GM18520 (cell line): ENCODE data around the gene PRR7.
"Not testable (repeated sequence)": the region's sequence is repeated elsewhere in the genome, so short reads cannot be mapped to it uniquely, and the experiment has no call there.

ENCODE experiments used
- ATAC-seq: cut with Tn5 transposase; IDR thresholded peaks from one replicate; pipeline ENCODE4 v1.9.1; 2021; ENCODE audit not compliant: unreplicated experiment

Gene PRR7, protein sequence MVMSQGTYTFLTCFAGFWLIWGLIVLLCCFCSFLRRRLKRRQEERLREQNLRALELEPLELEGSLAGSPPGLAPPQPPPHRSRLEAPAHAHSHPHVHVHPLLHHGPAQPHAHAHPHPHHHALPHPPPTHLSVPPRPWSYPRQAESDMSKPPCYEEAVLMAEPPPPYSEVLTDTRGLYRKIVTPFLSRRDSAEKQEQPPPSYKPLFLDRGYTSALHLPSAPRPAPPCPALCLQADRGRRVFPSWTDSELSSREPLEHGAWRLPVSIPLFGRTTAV

DNA sequence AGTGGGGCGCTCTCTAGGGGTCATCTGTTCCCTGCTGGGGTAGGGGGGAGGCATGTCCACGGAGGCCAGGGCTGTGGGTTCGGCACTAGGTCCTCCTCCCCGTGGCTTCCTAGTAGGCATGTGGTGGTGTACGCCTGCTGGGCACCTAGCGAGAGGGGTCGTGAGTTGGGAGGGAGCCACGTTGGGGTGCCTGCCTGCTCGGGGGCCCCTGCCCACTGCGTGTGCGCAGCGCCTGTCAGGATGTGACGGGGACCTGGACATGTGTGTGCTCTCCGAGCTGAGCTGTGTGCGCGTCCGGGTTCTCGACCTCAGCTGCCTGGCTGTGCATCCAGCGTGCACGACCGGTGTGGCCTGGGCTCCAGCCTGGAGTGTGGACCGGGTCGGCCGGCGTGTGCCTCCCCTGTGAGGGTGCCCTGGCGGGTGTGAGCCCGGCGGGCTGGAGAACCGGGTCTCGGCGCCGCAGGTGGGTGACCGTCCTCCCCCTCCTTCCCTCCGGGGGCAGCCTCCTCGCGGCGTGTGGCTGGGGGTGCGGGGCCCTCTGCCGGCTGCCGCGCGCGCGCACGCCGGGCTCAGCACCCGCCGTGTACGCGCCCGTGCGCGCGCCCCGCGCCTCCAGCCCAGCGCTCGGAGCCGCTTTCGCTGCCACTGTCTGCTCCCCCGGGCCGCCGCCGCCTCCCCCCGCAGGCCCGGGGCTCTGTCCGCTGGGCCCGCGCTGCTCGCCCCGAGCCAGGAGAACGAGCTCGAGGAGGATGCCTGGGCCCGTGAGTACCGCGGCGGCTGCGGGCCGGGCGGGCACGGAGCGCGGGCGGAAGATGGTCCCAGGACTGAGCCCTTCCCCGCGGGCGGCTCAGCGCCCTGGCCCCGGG, at the start of gene PRR7:
Gene PRR7, plus strand, starts transcription at position 615 of the 866 bp plus-strand sequence. CDS start 8,254 bp downstream, outside the sequence.
- ATAC-seq = peak; percentile 36

DNA sequence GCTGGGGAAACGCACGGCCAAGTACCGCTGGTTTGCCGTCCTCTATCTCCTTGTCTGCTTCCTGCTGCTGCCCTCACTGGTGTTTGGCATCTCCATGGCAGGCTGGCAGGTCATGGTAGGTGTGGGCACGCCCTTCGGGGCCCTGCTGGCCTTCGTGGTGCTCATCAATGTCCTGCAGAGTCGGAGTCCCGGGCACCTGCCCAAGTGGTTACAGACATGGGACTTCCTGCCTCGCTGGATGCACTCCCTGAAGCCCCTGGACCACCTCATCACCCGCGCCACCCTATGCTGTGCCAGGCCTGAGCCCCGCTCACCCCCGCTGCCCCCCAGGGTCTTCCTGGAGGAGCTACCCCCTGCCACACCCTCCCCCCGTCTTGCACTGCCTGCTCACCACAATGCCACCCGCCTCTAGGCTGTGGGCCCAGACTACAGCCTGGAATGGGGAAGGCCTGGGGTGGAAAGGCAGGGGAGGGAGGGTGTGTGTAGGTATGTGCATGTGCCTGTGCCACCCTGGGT, 48.7 kb upstream of the PRR7 start:
- no peak for ATAC-seq

DNA sequence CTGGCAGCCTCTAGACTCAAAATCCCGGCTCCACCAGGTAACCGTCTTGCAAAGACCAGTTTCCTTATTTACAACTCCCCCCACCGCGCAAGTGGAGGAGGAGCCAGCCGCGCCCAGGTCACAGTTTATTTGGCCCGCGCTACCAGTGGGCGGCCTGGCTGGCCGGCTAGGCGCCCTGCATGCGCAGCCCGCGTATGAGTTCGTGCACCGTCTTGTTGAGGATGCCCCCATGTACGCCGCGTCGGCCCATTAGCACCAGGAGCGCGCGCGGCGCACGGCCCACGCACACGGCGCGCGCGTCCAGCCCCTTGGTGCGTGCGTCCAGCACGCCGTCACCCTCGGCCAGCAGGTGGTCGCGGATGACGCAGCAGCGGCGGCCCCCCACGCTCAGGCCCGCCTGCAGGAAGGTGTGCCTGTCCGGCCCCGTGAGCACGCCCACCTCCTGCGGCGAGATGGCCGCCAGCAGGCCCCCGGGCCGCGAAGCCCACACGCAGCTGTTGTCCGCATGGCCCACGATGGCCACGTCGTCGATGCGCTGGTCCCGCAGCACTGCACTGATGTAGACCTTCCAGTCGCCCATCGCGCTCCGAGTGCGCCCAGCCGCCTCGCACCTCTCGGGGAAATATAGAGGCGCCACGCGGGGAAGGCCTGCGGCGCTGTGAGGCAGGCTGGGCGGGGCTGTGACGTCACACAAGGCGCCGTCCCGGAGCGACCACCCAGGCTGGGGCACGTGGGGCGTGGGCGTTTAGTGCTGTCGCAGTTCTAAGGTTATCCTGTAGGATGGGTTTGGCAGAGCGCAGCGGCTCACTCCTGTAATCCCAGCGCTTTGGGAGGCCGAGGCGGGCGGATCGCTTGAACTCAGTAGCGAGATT, 46.4 kb upstream of the PRR7 start, which contains the start of gene PFN3:
Gene PFN3, minus strand, starts transcription at position 665 of the 872 bp plus-strand sequence. Its CDS starts 85 bp downstream, at position 580.
- ATAC-seq = no peak

DNA sequence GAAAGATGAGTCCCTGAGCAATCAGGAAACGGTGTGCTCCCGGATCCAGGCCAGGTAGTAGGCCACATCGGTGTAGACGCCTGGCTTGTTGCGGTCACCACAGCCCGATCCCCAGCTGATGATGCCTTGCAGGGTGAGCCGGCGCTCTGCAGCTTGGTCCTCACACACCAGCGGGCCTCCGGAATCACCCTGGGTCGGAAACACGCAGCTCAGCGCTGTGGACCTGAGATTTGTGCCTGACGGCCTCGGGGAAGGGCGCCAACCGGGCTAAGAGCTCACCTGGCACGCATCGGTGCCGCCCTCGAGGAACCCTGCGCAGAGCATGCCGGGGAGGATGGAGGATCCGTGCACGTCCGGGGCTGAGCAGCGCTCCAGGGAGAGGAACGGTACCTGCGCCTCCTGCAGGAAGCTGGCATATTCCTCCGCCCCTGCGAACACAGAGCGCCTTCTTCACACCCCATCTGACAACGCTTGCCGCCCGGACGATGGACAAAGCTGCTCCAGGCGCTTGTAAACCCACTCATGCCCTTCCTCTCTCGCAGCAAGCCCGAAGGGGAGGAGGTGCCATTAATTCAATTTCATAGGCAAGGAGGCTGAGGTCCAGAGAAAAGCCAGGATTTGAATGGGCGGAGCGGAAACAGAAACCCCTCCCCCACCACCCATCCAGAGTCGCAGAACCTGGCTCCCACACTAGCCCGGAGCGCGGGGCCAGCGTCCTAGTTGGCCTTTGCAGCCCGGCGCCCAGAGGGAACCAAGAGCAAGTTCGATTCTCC, 44.2 kb upstream of the PRR7 start:
- ATAC-seq = no peak

DNA sequence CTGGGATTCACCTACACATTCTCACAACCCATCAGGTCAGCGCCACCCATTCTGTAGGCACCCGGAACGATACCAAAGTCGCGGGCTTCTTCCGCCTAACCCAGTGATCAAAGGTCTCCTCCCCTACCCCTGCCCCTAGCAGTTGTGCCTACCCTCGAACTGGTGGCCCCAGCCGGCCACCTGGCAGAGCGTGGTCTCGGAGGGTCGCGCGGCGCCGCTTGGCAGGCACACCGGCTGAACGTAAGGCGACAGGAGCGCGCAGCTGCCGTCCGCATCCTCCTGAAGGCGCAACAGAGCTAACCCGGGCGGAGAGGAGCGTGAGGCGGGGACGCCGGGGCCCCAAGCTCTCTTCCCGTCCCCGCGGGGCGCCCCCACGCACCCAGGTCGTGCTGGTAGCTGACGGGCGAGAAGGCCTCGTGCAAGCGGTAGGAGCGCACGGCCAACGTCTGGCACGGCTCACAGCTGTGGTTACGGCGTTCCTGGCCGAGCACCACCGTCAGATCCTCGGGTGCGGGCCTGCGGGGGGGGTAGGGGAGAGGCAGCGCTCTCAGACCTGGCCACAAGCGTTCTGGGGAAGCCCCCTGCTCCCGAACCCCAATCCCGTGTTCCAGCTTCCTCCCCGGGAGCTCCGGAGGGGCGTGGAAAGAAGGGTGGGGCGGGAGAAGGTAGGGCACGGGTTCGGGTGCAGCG, 43.4 kb upstream of the PRR7 start:
- ATAC-seq = no peak

DNA sequence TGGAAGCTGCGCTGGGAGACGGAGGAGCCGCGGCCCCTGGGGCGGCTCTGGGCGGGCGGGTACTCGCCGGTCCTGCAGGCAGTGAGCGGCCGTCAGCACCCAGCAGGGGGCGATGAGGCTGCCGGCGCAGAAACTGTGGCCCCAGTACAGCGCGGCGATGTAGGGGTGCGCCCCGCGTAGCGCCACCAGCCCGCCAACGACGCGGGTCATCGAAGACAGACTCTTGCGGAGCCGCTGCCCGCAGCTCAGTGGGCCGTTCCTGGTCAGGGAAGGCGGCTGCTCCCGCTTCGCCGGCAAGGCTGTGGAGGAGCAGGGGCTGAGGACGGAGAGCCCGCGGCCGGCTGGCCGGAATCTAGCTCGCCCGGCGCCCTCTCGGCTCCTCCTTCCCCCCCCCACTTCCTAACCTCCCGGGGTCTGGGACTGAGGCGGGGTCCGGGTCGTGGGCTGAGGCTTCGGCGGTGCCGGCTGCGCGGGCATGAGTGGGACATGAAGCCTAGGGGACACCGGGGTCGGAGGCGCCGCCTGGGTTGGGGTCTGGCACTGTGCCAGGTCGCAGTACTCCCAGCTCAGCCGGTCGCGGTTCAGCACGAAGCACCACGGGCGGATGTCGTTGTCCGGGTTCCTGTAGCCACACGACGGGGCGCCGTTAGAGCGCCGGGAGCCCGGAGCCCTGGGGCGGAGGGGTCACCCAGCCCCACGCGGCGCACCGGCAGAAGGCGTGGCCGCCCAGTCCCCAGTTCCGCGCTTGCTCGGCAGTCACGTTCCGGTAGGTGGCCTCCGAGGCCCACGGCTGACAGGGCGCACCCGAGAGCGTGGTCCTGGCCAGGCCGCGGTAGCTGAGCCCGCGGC, 42.6 kb upstream of the PRR7 start:
- peak; percentile 70 for ATAC-seq

DNA sequence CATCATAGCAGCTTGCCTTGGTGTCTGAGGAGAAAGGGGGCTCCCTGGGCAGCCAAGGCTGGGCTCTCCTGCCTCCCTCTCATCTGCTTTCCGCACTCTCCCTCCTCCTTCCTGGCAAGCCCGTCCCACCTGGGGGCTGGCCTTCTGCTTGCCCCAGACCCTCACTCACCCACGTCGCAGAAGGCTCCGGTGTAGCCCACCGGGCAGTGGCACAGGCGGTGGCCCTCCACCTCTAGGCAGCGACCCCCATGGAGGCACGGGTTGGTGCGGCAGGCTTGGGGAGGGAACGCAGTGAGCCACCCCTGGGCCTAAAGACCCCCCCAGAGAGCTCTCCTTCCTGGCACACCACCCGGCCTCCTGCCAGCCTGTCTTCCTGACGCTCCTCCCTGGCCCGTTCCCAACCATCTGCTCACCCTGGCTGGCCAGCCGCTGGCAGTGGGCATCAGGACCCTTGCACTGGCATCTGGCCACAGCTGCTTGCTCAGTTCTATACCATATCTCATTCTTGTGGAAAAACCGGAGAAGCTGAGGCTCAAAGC, 41.9 kb upstream of the PRR7 start:
- no peak for ATAC-seq

DNA sequence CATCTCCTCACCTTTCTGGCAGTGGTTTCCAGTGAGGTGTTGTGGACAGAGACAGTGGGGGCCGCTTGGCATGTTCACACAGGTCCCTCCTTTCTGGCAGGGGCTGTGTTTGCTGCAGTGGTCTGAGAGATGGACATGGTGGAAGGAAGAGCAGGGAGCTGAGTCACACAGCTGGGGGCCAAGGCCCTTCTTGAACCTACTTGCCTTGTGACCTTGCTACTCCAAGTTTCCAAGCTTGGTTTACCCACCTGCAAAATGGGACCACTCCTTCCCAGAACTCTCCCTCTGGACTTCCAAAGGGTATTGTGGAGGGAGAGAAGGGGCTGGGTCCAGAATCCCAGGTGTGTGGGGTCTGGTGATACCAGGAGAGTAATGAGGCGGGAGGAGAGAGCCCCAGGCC, 41.3 kb upstream of the PRR7 start:
- no peak for ATAC-seq

DNA sequence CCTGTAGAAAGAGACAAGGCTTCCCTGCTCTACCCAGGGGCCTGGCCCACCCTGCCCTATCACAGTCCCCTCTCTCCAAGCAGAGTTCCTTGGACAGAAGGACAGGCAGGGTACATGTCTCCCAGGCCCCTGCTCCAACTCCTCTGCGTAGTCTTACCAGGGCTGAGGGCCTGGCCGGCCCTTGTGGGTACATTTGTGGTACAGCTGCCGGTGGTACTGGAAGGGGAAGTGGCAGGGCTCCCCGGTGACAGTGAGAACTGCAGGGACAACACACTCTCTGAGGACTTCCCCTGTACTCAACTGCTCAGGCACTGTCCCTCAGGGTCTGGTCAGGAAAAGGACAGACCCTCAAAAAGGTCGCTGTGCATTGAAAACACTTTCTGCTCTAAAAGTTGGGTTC, 40.8 kb upstream of the PRR7 start:
- no peak for ATAC-seq

DNA sequence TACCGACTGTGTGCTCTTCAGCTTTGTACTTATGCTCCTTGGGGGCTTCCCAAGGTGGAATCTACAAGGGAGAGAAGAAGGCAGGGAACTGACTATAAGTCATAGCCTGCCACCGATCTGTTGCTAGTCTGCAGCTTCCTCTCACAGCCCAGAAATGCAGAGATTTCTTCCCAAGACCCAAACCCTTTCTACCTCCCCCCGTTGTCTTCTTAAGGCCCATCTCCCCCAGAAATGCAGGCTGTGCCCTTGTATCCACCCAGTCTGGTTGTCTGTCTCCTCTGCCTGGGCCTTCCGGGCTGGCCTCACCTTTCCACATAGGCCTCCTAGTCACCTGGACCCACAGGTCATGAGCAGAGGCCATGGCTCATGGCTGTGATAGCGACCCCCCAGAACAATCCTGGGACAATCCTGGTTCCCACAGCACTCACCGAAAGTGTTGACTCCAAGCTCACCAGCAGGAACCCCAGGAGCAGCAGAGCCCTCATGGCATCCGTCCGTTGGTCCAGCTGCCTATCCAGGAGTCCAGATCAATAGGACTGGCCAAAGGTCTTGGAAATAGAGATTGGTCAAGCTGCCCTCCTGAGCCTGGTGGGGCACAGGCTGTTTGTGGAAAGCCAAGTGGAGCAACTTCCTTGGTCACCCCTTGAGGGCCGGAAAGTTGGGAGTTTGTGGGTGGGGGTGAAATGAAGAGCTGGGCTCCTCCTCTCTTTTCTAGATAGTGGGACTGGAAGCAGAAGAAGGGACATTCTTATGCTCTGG, 37.4 kb upstream of the PRR7 start, which contains the start of gene F12:
Gene F12, minus strand, starts transcription at position 522 of the 759 bp plus-strand sequence. Its CDS starts 37 bp downstream, at position 485.
- ATAC-seq = no peak

DNA sequence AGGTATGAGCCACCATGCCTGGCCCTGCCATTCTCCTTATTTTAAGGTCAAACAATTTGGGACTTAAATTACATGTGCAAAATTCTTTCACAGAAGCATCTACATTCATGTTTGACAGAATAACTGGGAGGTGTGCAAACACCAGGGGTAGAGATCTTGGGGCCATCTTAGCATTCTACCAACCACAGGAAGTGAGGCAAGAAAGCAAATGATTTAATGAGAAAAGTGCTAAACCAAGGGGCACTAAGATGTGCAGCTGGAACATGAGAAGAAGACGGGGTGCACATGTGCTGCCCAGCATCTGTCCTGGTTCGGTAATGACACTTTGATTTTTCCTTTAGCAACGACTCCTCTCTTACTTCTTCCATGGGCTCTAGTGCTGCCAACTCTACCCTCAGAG, 36.0 kb upstream of the PRR7 start:
- no peak for ATAC-seq

DNA sequence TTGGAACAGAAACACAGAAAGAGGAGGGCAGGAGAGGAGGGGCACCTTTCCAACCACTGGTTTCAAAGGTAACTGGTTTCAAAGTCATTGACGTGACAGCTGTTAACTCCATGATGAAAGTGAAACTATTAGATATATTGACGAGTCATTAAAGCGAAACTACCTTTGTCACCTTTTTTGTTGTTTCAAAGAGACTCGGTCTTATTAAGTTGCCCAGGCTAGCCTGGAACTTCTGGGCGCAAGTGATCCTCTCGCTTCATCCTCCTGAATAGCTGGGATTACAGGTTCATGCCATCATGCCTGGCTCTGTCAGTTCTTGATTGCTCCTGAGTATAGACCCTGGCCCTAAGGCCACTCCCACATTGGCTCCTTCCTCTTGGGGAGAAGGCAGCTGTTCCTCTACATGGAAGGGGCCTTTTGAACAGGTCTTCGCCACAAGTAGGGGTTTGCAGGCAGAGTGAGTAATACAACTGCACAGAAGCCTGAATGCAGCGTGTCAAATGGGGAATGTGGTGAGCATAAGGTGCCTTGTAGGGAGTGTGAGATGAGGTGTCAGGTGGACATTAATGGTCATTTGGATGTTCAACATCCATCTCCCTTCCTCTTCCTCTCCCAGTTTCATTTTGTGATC, 33.9 kb upstream of the PRR7 start:
- ATAC-seq = peak; percentile 79

DNA sequence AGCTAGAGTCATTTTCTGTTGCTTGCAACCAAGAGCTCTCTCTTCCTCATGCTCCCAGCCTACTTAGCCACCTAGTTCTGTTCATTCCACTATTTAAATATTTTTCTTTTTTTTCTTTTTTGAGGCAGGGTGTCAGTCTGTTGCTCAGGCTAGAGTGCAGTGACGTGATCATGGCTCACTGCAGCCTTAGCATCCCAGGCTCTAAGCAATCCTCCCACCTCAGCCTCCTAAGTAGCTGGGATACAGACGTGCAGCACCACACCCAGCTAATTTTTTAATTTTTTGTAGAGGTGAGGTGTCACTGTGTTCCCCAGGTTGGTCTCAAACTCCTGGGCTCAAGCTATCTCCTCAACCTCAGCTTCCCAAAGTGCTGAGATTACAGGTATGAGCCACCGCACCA, 32.1 kb upstream of the PRR7 start:
- no peak for ATAC-seq

DNA sequence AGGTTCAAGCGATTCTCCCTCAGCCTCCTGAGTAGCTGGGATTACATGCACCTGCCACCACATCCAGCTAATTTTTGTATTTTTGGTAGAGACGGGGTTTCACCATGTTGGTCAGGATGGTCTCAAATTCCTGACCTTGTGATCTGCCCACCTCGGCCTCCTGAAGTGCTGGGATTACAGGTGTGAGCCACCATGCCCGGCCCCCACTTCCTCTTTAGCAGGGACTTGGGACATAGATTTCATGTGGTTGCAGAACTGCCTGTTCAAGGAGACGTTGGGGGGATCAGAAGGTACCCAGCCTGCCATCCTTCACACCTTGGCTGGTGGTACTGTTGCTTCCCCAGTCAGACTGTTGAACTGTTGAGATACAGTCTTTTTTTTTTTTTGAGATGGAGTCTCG, 29.5 kb upstream of the PRR7 start:
- not testable (repeated sequence) for ATAC-seq

DNA sequence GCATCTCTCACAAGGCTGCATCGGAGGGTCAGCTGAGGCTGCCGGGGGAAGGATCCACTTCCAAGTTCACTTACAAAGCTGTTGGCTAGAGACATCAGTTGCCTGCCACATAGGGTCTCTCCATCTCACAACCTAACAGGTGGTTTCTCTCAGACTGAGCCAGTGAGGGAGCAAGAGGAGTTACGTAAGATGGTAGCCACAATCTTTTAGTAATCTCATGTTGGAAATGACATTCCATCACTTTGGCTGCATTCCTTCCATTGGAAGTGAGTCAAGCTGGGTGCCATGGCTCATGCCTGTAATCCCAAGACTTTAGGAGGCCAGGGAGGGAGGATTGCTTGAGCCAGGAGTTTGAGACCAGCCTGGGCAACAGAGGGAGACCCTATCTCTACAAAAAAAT, 27.6 kb upstream of the PRR7 start:
- no peak for ATAC-seq

DNA sequence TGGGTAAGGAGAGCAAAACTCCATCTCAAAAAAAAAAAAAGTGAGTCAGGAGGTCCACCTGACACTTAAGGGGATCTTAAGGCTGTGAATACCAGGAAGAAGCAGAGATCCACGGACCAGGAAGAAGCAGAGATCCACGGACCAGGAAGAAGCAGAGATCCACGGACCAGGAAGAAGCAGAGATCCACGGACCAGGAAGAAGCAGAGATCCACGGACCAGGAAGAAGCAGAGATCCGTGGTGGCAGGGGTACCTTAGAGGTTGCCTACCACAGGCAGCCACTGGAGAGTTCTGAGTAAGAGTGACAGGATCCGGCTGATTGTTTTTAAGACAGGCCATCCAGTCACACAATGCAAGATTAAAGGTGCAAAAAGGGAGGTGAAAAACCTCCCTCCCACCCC, 26.1 kb upstream of the PRR7 start:
- not testable (repeated sequence) for ATAC-seq
